HG02870 (cell line): Measurements from ENCODE around the gene LGALS14.

Experiments used
- ATAC-seq: cut with Tn5 transposase; IDR thresholded peaks from one replicate; pipeline ENCODE4 v1.9.1; 2021; ENCODE audit warnings: mild to moderate bottlenecking, moderate library complexity; ENCODE audit not compliant: unreplicated experiment

The LGALS14 gene

GRCh38 chr19:39740395-39740794 is 36.1 kb downstream of the LGALS14 start:
- no peak for ATAC-seq

- ATAC-seq, result no peak
Observed at GRCh38 chr19:39745643-39746042, 41.4 kb downstream of the LGALS14 start.

GRCh38 chr19:39746836-39747529 is 42.7 kb downstream of the LGALS14 start:
- no peak for ATAC-seq

- ATAC-seq, result no peak
Observed at GRCh38 chr19:39749981-39750380, 45.7 kb downstream of the LGALS14 start.

- no peak for ATAC-seq
Observed at GRCh38 chr19:39752390-39752789, 48.1 kb downstream of the LGALS14 start.

GRCh38 chr19:39752795-39753194 is 48.5 kb downstream of the LGALS14 start:
- ATAC-seq, result no peak

GRCh38 chr19:39754544-39754943 is 50.3 kb downstream of the LGALS14 start:
- no peak for ATAC-seq

GRCh38 chr19:39754971-39755370 is 50.7 kb downstream of the LGALS14 start:
- no peak for ATAC-seq
